Spinal cord (tissue), 10 donors: ENCODE results near the gene NXPH4. TPM values are rescaled to one million over a fixed set of nuclear protein-coding genes. Genes with fewer than 3 reads are reported as not detected.

Source experiments
- DNase-seq, 6 donors: peaks; one replicate each; pipeline versions ENCODE4 v3.0.0 to v3.0.0-alpha.2; 2013 to 2015; ENCODE audit warnings: low spot score in 6 of 6, low read depth in 4 of 6
- H3K27ac ChIP-seq: one replicate; pipeline ENCODE4 v1.5.1; 2013; ENCODE audit warnings: low read depth, low read length, control low read depth
- H3K27me3 ChIP-seq: one replicate; pipeline ENCODE4 v1.6.1; 2013; ENCODE audit warnings: low read length; ENCODE audit not compliant: control insufficient read depth, insufficient read depth
- H3K36me3 ChIP-seq: one replicate; pipeline ENCODE4 v1.6.1; 2013; ENCODE audit warnings: low read length; ENCODE audit not compliant: control insufficient read depth, insufficient read depth
- H3K4me1 ChIP-seq: one replicate; pipeline ENCODE4 v1.6.1; 2013; ENCODE audit warnings: low read length; ENCODE audit not compliant: control insufficient read depth, insufficient read depth
- H3K4me3 ChIP-seq: one replicate; pipeline ENCODE4 v1.5.1; 2013; ENCODE audit warnings: low read depth, low read length, control low read depth
- H3K9me3 ChIP-seq: one replicate; pipeline ENCODE4 v1.6.1; 2013; ENCODE audit warnings: low read length; ENCODE audit not compliant: control insufficient read depth, insufficient read depth
- WGBS: methylation state at CpG from one replicate; pipeline ENCODE4 v1.1.5; 2013; ENCODE audit warnings: missing lambda C conversion rate; ENCODE audit not compliant: insufficient coverage; 5-methylcytosine and 5-hydroxymethylcytosine counted together
- polyA plus RNA-seq, 2 donors: library from polyadenylated mRNA; unstranded; fragments of 120-200 nt; gene quantifications; one replicate each; pipeline ENCODE4 v1.2.1, GENCODE V29; 2013; ENCODE audit not compliant: insufficient read length in 2 of 2
- small RNA-seq: library from RNA; depleted of rRNA; stranded (forward); fragments of <200 nt; gene quantifications from one replicate; pipeline ENCODE3, GENCODE V24; 2014; ENCODE audit warnings: low replicate concordance
- total RNA-seq, 2 donors: library from RNA; depleted of rRNA in 1 of 2; stranded (reverse); fragments of 120-200 nt in 1 of 2; fragments of >200 nt in 1 of 2; gene quantifications; one replicate each; pipeline versions ENCODE4 v1.2.3 to v1.2.4, GENCODE V29; 2013 to 2014
- donor health status: healthy.

Gene NXPH4
- total and polyA plus RNA-seq, 4 donors: 7.8 to 31.9 (median 20.0) TPM

GRCh38 chr12:57262126-57262822 lies 45.7 kb downstream of the NXPH4 start:
- H3K9me3 ChIP-seq: no peaks in the 10 kb centered on the region
- peaks cover 9% of the 10 kb centered on the region for H3K4me1 ChIP-seq
- H3K4me3 ChIP-seq: no peak overlapping the region
- no peak overlapping the region for H3K27ac ChIP-seq
- peak in 1 of 6 donors; percentile 37 for DNase-seq
- no peaks in the 10 kb centered on the region for H3K27me3 ChIP-seq
- H3K36me3 ChIP-seq: peaks cover 40% of the 10 kb centered on the region
- WGBS: no CpG with 5 or more reads among the region's 3 CpGs

DNA sequence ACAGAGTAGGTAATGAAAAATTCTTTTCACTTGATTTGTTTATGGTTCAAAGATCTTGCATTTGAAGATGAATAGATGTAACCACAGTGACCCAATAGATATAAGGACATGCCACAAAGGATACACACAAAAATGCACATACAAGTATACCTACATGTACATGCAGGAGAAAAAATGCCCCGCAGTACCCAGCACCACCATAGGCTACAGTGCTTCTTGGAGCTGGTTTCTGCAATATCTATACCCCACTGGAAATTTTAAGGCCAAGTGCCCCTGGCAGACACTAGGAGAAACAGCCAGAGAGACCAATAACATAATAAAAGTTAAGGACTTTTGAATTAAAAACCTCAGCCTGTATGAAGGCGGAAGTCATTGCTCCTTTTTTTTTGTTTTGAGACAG lies 46.5 kb downstream of the NXPH4 start:
- WGBS: 83% methylated on average over 1 of the region's 2 CpGs
- Histone ChIP-seq H3K4me1 (peaks cover 9% of the 10 kb centered on the region), H3K9me3 (no peaks in the 10 kb centered on the region), H3K27ac (no peak overlapping the region), H3K36me3 (peaks cover 40% of the 10 kb centered on the region), H3K4me3 (no peak overlapping the region), H3K27me3 (no peaks in the 10 kb centered on the region)
- no peak for DNase-seq

DNA sequence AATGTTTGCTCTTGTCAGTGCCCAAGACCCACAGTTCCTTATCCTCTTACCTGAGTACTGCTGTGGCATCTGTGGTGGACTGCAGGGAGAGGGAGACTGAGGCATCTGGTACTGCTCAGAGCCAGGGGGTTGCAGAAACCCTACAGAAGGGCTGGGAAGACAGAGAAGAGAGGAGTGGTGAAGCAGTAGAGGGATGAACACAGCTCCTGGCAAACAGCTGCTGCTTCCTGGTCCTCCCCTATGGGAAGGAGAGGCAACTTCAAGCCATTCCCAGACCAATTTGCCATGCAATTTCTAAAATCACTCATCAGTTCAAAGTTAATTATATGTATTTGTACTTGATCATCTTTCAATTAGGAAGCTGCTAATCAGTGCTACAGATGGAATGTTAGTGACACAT lies 50.1 kb downstream of the NXPH4 start:
- Histone ChIP-seq H3K36me3 (peaks cover 52% of the 10 kb centered on the region), H3K4me1 (peaks cover 5% of the 10 kb centered on the region)

DNA sequence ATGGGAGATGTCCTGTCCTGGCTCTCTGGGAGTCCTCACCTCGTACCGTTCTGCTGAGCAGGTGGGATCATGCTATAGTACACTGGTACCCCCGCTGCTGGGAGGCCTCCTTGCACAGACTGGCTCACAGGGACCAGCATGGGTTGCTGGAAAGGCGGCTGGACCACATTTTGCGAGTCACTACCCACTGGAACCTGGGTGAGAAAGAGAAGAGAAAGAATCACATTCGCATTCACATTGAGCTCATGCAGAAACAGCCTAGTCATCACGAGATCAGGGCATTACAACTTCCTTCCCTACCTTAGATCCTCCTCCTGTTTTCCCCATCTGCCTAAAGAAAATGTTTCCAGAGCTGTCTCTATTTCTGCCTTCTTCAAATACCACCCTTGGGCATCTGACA lies 51.7 kb downstream of the NXPH4 start:
- WGBS: 95% methylated on average over 6 of the region's 7 CpGs
- H3K9me3 ChIP-seq: no peaks in the 10 kb centered on the region
- H3K4me1 ChIP-seq: peaks cover 4% of the 10 kb centered on the region
- no peak for DNase-seq
- H3K27me3 ChIP-seq: no peaks in the 10 kb centered on the region
- H3K4me3 ChIP-seq: no peak overlapping the region
- no peak overlapping the region for H3K27ac ChIP-seq
- peaks cover 59% of the 10 kb centered on the region for H3K36me3 ChIP-seq

More for the DNA sequence above, 50.1 kb downstream of the NXPH4 start:
- DNase-seq: no peak
- H3K4me3 ChIP-seq: no peak overlapping the region
- no peaks in the 10 kb centered on the region for H3K27me3 ChIP-seq
- no peaks in the 10 kb centered on the region for H3K9me3 ChIP-seq
- no peak overlapping the region for H3K27ac ChIP-seq

DNA sequence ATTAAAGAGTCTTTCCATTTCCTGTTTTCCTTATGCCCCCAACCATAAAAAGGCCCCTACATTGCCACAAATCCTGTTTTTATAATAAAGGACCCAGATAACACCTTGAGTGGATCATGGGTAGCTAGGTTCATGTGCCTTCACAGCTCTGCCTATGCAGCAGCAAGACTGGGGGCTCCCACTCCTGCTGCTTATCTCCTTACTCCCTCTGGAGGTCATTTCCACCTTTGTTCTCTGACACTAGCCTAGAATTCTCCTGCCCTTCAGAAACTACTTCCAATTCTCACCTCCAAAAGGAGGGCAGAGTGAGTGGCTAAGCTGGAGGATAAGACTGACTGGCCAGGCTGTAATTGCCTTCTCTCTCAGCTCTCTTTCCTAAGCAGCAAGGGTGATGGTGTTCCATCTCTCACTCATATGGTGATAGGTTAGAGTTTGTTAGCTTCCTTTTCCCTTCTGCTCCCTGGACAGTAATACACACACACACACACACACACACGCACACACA lies 54.4 kb downstream of the NXPH4 start:
- Histone ChIP-seq H3K4me3 (no peak overlapping the region), H3K36me3 (peaks cover 55% of the 10 kb centered on the region), H3K27ac (no peak overlapping the region), H3K9me3 (no peaks in the 10 kb centered on the region), H3K4me1 (no peaks in the 10 kb centered on the region), H3K27me3 (no peaks in the 10 kb centered on the region)
- no peak for DNase-seq
- no CpG with 5 or more reads among the region's 1 CpG for WGBS

GRCh38 chr12:57272337-57273151 lies 56.0 kb downstream of the NXPH4 start:
- 69% methylated on average over 4 of the region's 7 CpGs for WGBS
- no peaks in the 10 kb centered on the region for H3K4me1 ChIP-seq
- peak in 1 of 6 donors; percentile 44 for DNase-seq
- H3K27ac ChIP-seq: no peak overlapping the region
- H3K36me3 ChIP-seq: peaks cover 45% of the 10 kb centered on the region
- no peaks in the 10 kb centered on the region for H3K9me3 ChIP-seq
- no peak overlapping the region for H3K4me3 ChIP-seq
- no peaks in the 10 kb centered on the region for H3K27me3 ChIP-seq

GRCh38 chr12:57273516-57273915 lies 56.9 kb downstream of the NXPH4 start:
- no peaks in the 10 kb centered on the region for H3K9me3 ChIP-seq
- no peak for DNase-seq
- no peak overlapping the region for H3K4me3 ChIP-seq
- H3K36me3 ChIP-seq: peaks cover 44% of the 10 kb centered on the region
- no peaks in the 10 kb centered on the region for H3K27me3 ChIP-seq
- no peak overlapping the region for H3K27ac ChIP-seq
- H3K4me1 ChIP-seq: no peaks in the 10 kb centered on the region

Small RNAs within 50 kb of the gene (small RNA-seq; reads per million reads assigned to genes)
- not detected for gene MIR1228

Other genes starting within 250 kb of the NXPH4 start
- gene ZBTB39, start 210.2 kb upstream of the NXPH4 start, total RNA-seq: 1 to 10 TPM; 6.6 to 8.9 TPM
- 1 to 10 TPM; 7.9 to 9.8 TPM for gene ZBTB39, start 210.2 kb upstream of the NXPH4 start, polyA plus RNA-seq
- 1 to 10 TPM; 2.6 to 6.8 TPM for gene TAC3, start 200.3 kb upstream of the NXPH4 start, total RNA-seq
- gene TAC3, start 200.3 kb upstream of the NXPH4 start, polyA plus RNA-seq: 1 to 10 TPM; 6.8 to 8.1 TPM
- gene MYO1A, start 166.7 kb upstream of the NXPH4 start, total RNA-seq: under 1 TPM; 0.28 to 0.69 TPM
- under 1 TPM in 1 of 2 donors, not detected in 1; 0.17 TPM for gene MYO1A, start 166.7 kb upstream of the NXPH4 start, polyA plus RNA-seq
- 10 to 100 TPM; 13.2 to 17.3 TPM for gene NEMP1, start 138.0 kb upstream of the NXPH4 start, total RNA-seq
- gene NEMP1, start 138.0 kb upstream of the NXPH4 start, polyA plus RNA-seq: 10 to 100 TPM; 13.3 to 13.9 TPM
- 10 to 100 TPM; 18.0 to 42.8 TPM for gene NAB2, start 127.7 kb upstream of the NXPH4 start, total RNA-seq
- 10 to 100 TPM; 21.6 to 30.8 TPM for gene NAB2, start 127.7 kb upstream of the NXPH4 start, polyA plus RNA-seq
- gene STAT6, start 105.4 kb upstream of the NXPH4 start, total RNA-seq: 10 to 100 TPM; 28.0 to 58.0 TPM
- gene STAT6, start 105.4 kb upstream of the NXPH4 start, polyA plus RNA-seq: 10 to 100 TPM; 19.7 to 37.9 TPM
- 100 to 1,000 TPM; 182 to 241 TPM for gene LRP1, start 88.3 kb upstream of the NXPH4 start, total RNA-seq
- gene LRP1, start 88.3 kb upstream of the NXPH4 start, polyA plus RNA-seq: 100 to 1,000 TPM; 237 to 319 TPM
- not detected for gene LRP1-AS, start 69.2 kb upstream of the NXPH4 start, total RNA-seq
- gene LRP1-AS, start 69.2 kb upstream of the NXPH4 start, polyA plus RNA-seq: 1 to 10 TPM in 1 of 2 donors, not detected in 1; 2.3 TPM
- 10 to 100 TPM; 37.5 to 61.8 TPM for gene SHMT2, start 12.9 kb downstream of the NXPH4 start, total RNA-seq
- 10 to 100 TPM; 53.9 to 62.6 TPM for gene SHMT2, start 12.9 kb downstream of the NXPH4 start, polyA plus RNA-seq
- gene STAC3, start 34.4 kb downstream of the NXPH4 start, total RNA-seq: 1 to 10 TPM; 1.7 to 2.1 TPM
- 10 to 100 TPM in 1 of 2 donors, 1 to 10 TPM in 1; 4.0 to 10.9 TPM for gene STAC3, start 34.4 kb downstream of the NXPH4 start, polyA plus RNA-seq
- gene R3HDM2, start 214.2 kb downstream of the NXPH4 start, total RNA-seq: 10 to 100 TPM; 42.7 to 46.4 TPM
- gene R3HDM2, start 214.2 kb downstream of the NXPH4 start, polyA plus RNA-seq: 10 to 100 TPM; 83.9 to 98.2 TPM
- not detected for gene INHBC, start 218.0 kb downstream of the NXPH4 start, total RNA-seq
- gene INHBC, start 218.0 kb downstream of the NXPH4 start, polyA plus RNA-seq: under 1 TPM; 0.13 to 0.15 TPM
- not detected for gene INHBE, start 238.5 kb downstream of the NXPH4 start, total RNA-seq
- gene INHBE, start 238.5 kb downstream of the NXPH4 start, polyA plus RNA-seq: under 1 TPM; 0.23 to 0.51 TPM
- 1 to 10 TPM; 2.6 to 5.4 TPM for gene GLI1, start 243.0 kb downstream of the NXPH4 start, total RNA-seq
- 1 to 10 TPM; 8.5 to 9.2 TPM for gene GLI1, start 243.0 kb downstream of the NXPH4 start, polyA plus RNA-seq